COR-L47 (cell line): Measurements from ENCODE around the gene MEX3D.

Experiments used
- DNase-seq: peaks from one replicate; lab custom pipeline; 2025; lab: John Stamatoyannopoulos, UW

The MEX3D gene

DNA sequence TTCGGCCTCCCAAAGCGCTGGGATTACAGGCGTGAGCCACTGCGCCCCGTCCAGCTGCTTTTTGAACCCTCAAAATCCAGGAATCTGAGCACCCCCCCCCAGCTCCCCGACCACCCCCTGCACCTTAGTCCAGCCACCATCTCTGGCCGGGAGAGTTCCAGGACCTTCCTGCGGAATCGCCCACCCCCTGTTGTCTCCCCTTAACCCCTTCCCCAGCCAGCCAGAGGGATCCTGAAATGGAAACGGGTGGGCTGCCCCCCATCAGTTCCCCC, 25.3 kb upstream of the MEX3D start:
- no peak for DNase-seq

DNA sequence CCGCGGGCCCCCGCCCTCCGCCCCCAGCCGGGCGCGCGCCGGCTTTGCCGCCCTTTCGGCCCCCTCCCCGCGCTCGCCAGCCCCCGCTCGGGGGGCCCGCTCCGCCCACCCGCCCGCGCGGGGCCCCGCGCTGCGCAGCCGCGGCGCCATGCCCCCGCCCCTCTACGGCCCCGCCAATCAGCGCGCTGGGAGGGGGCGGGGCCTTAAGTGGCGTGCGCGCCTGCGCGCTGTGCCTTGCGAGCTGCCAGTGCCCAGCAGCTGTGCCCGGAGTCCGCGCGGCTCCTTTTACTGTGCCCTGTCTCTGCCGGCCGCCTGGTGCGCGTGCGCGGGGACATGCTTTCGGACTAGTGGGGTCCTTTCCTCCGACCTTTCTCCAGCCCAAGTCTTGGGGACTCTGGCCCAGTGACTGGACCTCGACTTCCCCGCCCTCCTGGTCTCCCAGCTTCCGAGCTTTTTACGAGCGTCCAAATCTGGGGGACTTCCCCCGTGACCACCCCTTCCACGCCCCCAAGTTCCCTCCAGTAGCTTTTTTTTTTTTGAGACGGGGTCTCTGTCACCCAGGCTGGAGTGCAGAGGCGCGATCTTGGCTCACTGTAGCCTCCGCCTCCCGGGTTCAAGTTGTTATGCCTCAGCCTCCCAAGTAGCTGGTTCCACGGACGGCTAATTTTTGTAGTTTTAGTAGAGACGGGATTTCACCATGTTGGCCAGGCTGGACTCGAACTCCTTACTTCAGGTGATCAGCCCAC, 24.8 kb upstream of the MEX3D start, which contains the start of gene MBD3:
TSS of gene MBD3 (minus strand) at position 111 of the 746 bp plus-strand sequence. CDS start 234 bp downstream, outside the sequence.
- DNase-seq, result peak; percentile 93

DNA sequence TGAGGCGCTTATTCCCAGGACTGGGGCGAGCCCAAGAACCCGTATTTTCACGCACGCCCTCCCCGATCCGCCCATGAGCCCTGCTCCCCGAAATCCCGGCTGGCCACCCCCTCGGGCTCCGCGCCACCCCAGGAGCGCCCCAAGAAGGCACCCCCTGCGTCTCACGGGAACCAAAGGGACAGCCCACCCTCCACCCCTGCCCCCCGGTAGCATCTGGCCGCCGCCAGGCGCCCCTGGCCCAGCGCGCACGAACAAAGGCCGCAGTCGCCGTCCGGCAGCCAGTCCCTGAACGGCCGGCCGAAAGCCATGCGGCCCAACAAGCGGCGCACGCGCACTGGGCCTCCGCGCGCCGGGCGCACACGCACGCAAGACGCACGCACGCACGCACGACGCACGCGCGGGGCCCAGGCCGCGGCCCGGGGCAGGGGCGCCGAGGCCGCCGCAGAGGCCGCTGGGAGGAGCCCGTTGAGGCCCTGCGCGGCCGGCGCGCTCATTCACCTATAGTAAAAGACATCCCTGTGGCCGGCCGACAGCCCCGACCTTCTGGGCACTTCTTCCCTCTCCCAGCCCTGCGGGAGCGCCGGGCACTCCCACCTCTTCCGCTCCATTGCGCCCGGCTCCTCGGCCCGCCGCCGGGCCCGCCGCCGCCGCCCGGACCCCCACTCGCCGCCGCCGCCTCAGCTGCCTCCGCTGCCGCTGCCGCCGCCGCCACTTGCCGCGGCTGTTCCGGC, 24.1 kb upstream of the MEX3D start:
- DNase-seq, result peak; percentile 91

DNA sequence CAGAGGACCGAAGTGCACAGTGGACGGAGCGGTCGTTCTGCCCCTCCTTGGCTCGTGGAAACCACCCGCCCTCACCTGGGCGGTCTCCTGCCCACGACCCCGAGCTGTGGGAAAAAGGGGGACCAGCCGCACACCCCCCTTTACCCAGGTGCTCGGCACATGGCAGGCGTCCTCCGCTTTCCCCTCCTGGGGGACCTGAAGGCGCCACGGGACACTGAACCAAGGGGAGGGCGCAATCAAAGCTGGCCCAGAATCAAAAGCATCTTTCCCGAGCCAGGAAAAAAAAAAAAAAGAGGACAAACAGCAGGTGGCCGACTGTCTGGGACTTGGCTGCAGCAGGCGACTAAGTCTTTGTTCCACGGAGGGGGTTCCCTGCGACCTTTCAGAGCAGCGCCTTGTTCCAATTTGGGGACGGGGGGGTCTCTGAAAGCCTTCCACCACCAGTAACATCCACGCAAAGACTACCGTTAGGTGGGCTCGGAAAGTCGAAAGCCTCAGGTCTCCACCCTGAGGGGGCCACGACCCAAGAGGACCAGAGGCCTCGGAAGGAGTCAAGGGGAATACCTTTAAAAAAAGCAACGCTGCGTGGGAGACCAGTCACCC, 23.4 kb upstream of the MEX3D start:
- DNase-seq, result peak; percentile 66

DNA sequence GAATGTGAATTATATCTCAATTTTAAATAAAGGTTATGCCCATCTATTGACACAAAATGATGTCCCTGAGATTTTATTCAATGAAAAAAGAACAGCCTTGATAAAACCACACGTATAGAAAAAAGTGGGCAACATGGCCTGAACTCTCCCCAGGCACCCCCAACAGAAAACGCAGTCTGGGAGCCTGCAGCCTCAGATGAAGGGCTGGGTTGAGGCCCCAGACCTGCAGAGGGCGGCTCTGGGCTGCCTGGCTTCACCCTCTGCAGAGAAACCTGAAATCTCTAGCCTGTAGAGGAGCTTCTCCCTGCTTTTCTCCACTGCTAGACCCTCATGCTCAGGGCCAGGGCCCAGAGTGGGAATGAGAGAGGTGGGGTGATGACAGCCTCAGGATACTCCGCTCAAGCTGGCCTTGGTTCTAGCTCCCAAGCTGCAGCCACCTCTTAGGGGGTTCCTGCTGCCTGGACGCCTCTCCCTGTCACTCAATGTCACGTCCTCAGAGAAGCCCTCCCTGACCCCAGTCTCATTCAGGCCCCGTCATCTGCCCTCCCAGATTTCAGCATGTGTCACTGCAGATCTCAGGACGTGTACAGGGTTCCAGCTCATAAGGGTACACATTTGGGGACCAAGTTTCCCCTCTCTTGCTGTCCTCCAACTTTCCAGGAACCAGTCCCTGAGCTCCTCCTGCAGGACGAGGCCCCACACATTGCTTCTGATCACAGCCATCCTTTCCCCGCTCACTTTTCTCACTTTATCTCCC, 22.7 kb upstream of the MEX3D start:
- DNase-seq, result peak; percentile 25

DNA sequence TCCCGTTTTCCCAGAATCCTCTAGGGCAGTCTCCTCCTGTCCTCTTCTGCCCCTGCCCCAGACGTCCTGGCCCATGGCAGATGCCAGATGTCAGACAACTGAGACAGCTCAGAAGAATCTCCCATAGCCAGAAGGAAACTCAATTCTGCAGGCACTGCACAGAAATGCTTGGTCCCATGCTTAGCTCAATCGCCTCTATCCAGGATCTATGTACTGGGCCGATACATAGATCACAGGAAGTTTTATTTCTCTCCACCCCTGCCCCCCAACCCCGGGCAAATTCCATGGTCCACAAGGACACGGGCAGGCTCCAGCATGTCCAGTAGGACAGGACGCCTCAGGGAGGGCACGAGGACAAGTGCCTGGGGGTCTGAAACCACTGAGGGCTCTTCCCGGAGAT, 19.7 kb upstream of the MEX3D start:
- no peak for DNase-seq

DNA sequence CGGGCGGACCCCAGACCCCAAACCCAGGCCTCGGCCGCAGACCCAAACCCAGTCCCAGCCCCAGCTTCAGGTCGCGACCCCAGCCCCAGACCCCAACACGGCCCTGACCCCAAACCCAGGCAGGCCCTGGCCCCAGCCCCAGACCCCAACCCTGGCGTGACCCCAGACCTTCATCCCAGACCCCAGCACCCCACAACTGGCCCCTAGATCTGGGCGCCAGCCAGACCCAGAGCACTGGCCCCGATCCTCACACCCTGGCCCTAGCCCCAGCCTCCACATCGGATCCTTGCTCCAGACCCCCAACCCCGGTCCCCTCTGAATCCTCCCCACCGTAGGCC, 17.1 kb upstream of the MEX3D start:
- DNase-seq, result no peak

DNA sequence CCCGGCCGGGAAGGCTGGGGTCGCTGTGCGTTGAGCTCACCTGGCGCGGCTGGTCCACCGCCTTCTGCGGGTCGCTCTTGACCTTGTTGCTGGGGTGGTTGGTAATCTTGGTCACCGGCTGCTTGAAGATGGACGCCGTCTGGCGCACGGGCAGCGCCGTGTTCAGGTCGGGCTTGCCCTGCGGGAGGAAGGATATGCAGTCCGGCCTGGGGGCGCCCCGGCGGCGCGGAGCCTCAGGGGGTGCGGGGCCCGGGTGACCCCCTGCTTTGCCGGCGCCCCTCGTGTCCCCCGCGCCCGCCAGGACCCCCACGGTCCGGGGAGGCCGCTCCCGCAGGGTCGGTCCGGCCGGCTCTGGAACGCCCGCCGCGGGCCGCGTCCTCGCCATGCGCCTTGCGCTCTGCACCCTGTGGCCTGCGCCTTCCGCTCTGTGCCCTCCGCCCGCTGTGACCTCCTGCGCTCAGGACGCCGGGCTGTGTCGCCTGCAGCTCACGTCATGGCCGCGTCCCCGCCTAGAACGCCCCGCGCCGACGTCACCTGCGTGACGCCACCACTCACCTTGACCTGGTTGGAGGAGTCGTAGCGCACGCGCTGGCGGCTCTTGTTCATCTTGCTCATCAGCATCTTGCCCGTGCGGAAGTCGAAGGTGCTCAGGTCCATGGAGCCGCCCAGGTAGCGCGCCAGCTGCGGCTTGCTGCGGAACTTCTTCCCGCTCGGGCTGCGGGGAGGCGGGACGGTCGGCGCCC, 16.5 kb upstream of the MEX3D start:
- no peak for DNase-seq

DNA sequence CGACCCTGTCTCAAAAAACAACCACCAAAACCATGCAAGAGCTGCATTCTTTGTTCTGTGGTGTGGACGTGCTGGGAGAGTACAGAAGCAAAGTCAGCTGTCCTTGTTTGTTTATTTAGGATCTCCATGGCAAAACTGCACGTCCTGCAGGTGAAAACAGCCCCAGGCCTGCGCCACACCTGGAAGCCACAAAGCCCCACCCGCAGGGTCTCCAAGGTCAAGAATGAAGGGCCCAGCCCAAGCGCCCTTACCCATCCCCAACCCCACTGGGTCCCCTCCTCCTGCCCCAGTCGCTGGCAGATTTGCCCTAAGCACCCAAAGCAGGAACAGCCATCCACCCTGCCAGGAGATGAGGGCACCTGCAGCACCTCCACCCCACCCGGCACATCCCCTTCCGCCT, 14.1 kb upstream of the MEX3D start:
- peak; percentile 48 for DNase-seq

DNA sequence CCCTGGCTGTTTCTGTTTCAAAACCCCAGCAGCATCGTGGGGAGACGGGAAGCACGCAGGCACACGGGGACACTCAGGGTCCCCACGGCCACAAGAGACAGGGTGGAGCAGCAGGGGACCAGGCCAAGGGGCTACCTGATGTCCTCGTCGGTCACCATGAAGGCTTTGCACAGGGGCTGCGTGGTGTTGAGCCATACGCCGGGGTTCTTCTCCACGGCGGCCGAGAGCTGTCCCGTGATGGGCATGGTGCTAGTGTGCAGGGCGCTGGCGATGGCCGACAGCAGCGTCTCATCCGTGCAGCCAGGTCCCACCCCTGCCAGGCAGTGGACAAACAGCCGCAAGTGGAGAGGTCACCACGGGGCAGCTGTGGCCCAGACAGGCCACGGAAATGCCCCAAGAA, 12.8 kb upstream of the MEX3D start:
- no peak for DNase-seq

DNA sequence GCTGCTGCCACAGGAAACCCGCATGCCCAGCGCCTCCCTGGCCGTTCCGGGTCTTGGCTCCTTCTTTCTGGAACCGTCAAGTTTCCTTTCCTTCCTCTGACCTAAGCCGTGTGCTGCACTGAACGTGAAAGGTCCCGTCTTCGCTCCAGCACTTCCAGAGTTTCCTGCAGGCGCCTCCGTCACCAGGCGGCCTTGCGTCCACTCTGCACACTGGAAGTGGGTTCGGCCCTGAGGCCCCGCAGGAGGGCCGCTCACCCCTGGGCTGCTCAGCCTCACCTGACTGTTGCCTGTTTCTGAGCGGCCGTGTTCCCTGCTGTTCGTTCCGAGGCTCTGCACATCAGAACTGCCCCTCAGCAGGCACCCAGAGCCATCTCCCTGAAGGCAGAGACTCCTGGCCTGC, 12.3 kb upstream of the MEX3D start:
- DNase-seq, result no peak

DNA sequence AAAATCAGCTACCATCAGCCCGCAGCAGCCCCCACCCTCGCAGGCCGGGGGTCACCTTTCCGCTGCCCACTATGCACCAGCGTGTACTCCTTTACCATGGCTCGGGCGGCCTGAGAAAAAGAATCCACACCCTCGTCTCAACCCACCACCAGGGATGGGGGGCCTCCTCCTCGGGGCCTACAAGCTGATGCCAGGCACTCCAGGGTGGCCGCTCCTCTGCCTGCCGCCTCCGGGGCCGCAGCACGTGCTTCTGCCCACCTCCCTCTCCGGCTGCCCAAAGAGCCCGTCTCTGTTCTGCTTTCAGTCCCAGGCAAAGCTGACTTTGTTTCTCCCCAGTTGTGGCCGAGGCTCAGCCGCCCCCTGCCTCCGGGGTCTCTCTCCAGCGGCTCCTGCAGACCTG, 11.1 kb upstream of the MEX3D start:
- DNase-seq, result no peak

DNA sequence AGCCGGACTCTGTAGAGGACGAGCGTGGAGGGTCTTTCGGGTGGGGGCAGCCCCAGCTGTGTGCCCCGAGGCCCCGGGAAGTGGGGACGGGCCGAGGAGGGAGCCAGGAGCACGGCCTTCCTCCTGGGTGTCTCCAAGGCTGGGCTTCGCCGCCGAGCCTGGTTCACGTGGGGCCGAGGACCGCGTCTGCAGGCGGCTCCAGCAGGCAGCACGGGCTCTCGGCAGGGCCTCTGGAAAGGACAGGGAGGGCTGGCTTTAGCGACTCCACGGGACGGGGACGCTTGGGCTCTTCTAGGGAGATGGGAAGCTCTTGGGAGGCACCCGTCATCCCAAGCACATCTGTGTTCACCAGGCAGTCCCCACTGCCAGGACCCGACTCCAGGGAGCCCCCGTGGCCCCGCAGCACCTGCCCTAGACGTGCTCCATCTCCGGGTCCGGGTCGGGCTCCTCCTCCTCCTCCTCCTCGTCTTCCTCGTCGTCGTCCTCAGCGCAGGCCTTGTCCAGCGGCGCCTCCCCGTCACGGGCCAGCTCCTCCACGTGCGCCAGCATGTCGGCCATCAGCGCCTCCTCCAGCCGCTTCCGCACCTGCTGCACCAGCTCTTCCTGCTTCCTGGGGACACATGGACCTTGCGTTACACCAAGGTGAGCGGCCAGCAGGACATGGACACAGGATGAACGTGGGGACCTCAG, 9.9 kb upstream of the MEX3D start:
- no peak for DNase-seq

DNA sequence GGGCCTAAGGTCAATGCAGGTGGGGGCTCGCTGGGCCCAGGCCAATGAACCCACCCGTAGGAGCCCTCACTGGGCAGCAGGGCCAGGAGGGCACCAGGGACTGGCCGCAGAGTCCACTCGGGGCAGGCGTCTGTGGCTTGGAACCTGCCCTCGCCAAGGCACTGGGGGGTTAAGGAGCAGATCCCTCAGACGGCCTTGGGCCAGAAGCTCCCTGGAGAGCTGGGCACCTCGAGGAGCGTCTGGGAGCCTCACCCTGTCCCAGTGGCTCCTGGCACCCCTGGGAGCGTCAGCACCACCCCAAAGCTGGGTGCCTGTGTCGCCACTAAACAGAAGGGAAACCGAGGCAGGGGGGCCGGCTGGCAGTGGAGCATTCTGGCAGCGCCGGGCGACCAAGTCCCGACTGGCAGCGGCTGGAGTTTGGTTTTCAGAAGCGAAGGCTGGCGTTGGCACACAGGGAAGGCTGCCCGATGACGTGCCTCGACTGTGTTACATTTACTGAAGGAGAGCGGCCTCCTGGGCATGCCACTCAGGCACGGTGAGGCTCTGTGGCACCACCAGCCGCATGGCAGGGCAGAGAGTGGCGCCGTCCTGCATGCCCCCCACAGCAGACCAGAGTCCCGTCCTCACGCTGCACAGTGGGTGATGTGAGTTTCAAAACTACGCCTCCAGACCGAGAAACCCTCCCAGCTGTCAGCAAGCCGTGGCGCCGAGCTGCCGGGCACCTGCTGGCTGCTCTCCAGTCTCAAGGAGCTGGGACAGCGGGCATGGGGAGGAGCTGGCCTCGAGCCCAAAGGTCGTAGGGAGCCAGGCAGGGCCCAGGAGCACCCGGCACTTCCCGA, 9.2 kb upstream of the MEX3D start:
- DNase-seq, result no peak

DNA sequence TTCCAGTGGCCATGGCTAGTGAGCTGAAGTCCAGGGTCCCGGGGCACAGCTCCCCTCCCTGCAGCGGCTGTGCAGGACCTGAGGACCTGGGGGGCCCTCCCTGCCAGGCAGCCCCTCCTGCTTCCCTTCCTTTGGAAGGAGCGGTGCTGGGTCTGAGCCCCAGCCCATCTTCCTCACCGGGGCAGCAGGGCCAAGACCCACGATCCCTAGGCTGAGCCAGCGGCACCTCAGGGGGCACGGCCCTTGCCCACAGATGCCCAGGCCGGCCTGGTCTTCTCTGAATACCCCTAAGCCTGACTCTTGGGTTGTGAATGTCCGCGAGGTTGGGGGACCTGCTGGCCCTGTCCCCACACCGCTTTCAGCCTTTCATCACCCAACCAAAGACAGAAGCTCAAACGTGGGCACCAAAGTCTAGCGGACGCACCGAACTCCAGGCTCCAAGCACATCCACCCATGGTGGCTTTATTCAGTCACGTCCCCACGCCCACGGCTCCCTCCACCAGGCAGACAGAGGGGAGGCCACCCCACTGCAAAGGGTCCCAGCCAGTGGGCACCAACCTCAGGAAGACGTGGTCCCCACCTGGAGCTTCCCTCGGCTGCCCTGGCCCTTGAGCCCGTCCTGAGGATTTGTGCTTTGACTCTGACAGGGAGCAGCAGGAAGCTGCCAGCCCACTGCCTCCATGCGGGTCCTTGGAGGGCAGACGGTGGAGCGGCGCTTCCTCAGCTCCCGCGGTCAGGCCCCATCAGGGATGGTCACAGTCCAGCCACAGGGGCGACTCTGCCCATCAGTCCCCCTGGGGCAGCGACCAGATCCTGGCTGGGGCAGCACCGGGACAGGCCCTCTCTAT, 8.3 kb upstream of the MEX3D start:
- no peak for DNase-seq

DNA sequence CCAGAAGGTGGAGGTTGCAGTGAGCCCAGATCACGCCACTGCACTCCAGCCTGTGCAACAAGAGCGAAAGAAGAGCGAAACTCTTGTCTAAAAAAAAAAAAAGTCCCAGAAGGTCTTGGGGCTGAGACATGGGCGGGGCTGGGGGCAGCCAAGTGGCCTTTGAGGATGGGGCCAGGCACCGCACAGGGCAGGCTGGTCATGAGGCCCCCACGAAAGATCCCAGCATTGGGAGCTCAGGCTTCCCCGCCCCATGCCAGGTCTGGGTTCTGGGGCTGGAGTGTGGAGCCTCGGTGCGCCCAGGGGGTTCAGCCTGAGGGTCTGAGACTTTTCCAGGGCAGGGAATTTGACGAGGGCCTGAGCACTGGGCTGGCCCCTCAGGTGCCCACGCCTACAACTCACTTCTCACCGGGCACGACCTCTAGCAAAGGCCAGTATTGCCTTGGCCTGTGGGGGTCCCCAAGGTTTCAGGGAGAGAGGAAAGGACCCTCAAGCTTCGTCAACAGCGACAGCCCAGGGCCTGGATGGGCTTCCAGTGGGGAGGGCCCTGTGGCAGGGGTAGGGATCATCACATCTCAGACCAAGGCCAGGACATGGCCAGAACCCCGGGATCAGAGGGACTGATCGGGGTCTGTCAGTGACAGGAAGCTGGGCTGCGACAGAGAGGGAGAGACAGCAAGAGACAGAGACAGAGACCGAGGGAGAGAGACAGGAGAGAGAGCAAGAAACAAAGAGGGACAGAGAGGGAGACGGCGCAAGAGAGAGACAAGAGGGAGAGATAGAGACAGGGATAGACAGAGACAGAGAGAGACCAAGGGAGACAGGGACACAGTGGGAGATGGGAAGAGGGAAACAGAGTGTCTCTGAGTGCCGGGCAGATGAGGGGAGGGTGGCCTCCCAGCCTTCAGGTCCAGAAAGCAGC, 7.5 kb upstream of the MEX3D start:
- DNase-seq, result no peak

DNA sequence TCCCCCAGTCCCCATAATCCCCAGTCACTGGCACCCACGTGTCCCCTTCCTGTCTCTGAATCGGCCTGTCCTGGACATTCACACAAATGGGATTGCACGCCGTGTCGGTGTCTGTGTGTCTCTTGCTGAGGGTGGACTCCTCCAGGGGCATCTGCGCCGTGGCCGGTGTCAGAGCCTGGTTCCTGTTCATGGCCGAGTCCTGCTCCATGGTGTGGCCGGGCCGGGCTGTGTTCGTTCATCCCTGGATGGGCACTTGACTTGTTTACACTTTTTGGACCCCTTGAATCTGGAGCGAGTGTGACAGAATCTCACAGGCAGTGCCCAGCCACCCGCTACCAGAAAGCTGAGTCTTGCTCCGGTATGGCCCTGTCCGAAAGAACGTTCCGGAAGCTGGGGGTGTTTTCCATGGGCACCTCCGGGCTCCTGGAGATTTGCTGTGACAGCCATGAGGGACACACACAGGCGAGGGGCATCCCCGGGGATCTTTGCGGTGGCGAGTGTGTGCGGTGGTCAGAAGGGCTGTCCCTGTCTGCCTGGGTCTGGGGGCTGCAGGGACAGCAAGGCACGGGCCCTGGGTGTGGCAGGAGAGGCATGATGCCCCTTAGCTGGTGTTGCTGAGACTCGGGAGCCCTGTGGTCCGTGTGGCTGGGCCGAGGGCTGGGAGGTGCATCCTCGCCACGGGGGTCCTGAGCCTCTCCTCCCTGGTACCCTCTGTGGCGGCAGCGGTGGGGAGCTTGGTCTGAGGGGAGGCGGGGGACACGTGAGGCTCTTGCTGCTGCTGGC, 6.4 kb upstream of the MEX3D start:
- no peak for DNase-seq

DNA sequence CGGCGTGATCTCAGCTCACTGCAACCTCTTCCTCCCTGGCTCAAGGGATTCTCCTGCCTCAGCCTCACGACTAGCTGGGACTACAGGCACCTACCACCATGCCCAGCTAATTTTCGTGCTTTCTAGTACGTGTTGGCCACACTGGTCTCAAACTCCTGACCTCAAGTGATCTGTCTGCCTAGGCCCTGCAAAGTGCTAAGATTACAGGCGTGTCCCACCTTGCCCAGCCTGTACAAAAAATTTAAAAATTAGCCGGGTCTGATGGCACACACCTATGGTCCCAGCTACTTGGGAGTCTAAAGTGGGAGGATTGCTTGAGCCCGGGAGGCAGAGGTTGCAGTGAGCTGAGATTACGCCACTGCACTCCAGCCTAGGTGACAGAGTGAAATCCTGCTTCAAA, 4.7 kb upstream of the MEX3D start:
- DNase-seq, result no peak
